GM10266 (cell line): ENCODE results near the gene SAMD8.
A peak's percentile ranks its signal among the peaks of the same experiment; 100 is the strongest.

Source experiments
- DNase-seq: peaks from one replicate; pipeline ENCODE4 v3.0.0; 2012; ENCODE audit errors: extremely low spot score
- CTCF ChIP-seq: IDR thresholded peaks from 2 replicates; pipeline ENCODE4 v1.5.1; 2012; ENCODE audit warnings: mild to moderate bottlenecking, low read depth; ENCODE audit not compliant: control insufficient read depth, insufficient read depth; ENCODE audit errors: missing control alignments

SAMD8 gene

GRCh38 chr10:75159519-75159918 is 48.1 kb downstream of the SAMD8 start:
- no peak for TF ChIP-seq CTCF
- no peak for DNase-seq

GRCh38 chr10:75165684-75166622 is 54.5 kb downstream of the SAMD8 start:
- DNase-seq, result peak; percentile 64

GRCh38 chr10:75166623-75166972 is 55.1 kb downstream of the SAMD8 start:
- TF ChIP-seq CTCF, result no peak
- no peak for DNase-seq

More at GRCh38 chr10:75165684-75166622, 54.5 kb downstream of the SAMD8 start:
- TF ChIP-seq CTCF, result no peak

- no peak for TF ChIP-seq CTCF
- no peak for DNase-seq
These were observed 56.8 kb downstream of the SAMD8 start for GRCh38 chr10:75168275-75168674.

GRCh38 chr10:75170215-75170614 is 58.8 kb downstream of the SAMD8 start:
- DNase-seq, result no peak
- no peak for TF ChIP-seq CTCF

GRCh38 chr10:75175046-75175445 is 63.6 kb downstream of the SAMD8 start:
- DNase-seq, result no peak
- no peak for TF ChIP-seq CTCF

GRCh38 chr10:75176046-75176445 is 64.6 kb downstream of the SAMD8 start:
- TF ChIP-seq CTCF, result no peak
- no peak for DNase-seq
